Mucosa of stomach (tissue), 1 donor: ENCODE data around the gene ARHGEF25.
"Not testable (repeated sequence)": the region's sequence is repeated elsewhere in the genome, so short reads cannot be mapped to it uniquely, and the experiment has no call there.

Experiments used
- H3K27me3 ChIP-seq: one replicate; pipeline ENCODE4 v1.7.0; 2013; ENCODE audit warnings: mild to moderate bottlenecking, low read length; ENCODE audit not compliant: control insufficient read depth, insufficient read depth
- H3K36me3 ChIP-seq: one replicate; pipeline ENCODE4 v1.7.0; 2013; ENCODE audit warnings: low read length; ENCODE audit not compliant: control insufficient read depth, insufficient read depth
- H3K4me1 ChIP-seq: one replicate; pipeline ENCODE4 v1.7.0; 2013; ENCODE audit warnings: mild to moderate bottlenecking, low read length; ENCODE audit not compliant: control insufficient read depth, insufficient read depth
- H3K4me3 ChIP-seq: one replicate; pipeline ENCODE4 v1.7.0; 2013; ENCODE audit warnings: low read length
- H3K9ac ChIP-seq: one replicate; pipeline ENCODE4 v1.7.0; 2013; ENCODE audit warnings: mild to moderate bottlenecking, low read length, moderate library complexity
- H3K9me3 ChIP-seq: one replicate; pipeline ENCODE4 v1.7.0; 2013; ENCODE audit warnings: mild to moderate bottlenecking, low read length, moderate library complexity; ENCODE audit not compliant: control insufficient read depth
- donor health status: Pancreatic carcinoma.

The ARHGEF25 gene

GRCh38 chr12:57614178-57614947 is 3.1 kb downstream of the ARHGEF25 start:
- peaks cover 83% of the 10 kb centered on the region for H3K27me3 ChIP-seq
- H3K9me3 ChIP-seq = no peaks in the 10 kb centered on the region
- peaks cover 15% of the 10 kb centered on the region for H3K4me1 ChIP-seq
- H3K4me3 ChIP-seq = no peak overlapping the region
- no peaks in the 10 kb centered on the region for H3K36me3 ChIP-seq
- H3K9ac ChIP-seq = no peak overlapping the region

GRCh38 chr12:57614948-57615500 is 3.8 kb downstream of the ARHGEF25 start:
- H3K9ac ChIP-seq = no peak overlapping the region
- no peaks in the 10 kb centered on the region for H3K9me3 ChIP-seq
- H3K27me3 ChIP-seq = peaks cover 89% of the 10 kb centered on the region
- no peak overlapping the region for H3K4me3 ChIP-seq
- H3K36me3 ChIP-seq = no peaks in the 10 kb centered on the region
- peaks cover 21% of the 10 kb centered on the region for H3K4me1 ChIP-seq

GRCh38 chr12:57615637-57616036 is 4.4 kb downstream of the ARHGEF25 start:
- H3K4me1 ChIP-seq = peaks cover 17% of the 10 kb centered on the region
- H3K27me3 ChIP-seq = peaks cover 89% of the 10 kb centered on the region
- H3K4me3 ChIP-seq = no peak overlapping the region
- no peak overlapping the region for H3K9ac ChIP-seq
- no peaks in the 10 kb centered on the region for H3K9me3 ChIP-seq
- no peaks in the 10 kb centered on the region for H3K36me3 ChIP-seq

GRCh38 chr12:57616383-57617101 is 5.3 kb downstream of the ARHGEF25 start:
- Histone ChIP-seq H3K4me1 (peaks cover 18% of the 10 kb centered on the region), H3K9me3 (no peaks in the 10 kb centered on the region), H3K36me3 (no peaks in the 10 kb centered on the region), H3K27me3 (peaks cover 89% of the 10 kb centered on the region), H3K9ac (no peak overlapping the region), H3K4me3 (no peak overlapping the region)

GRCh38 chr12:57617942-57618341 is 6.7 kb downstream of the ARHGEF25 start:
- no peak overlapping the region for H3K4me3 ChIP-seq
- H3K9ac ChIP-seq = no peak overlapping the region
- peaks cover 25% of the 10 kb centered on the region for H3K4me1 ChIP-seq
- H3K9me3 ChIP-seq = no peaks in the 10 kb centered on the region
- peaks cover 90% of the 10 kb centered on the region for H3K27me3 ChIP-seq
- H3K36me3 ChIP-seq = no peaks in the 10 kb centered on the region

GRCh38 chr12:57618431-57618830 is 7.2 kb downstream of the ARHGEF25 start:
- not testable (repeated sequence) for H3K4me3 ChIP-seq, H3K9ac ChIP-seq, H3K9me3 ChIP-seq, H3K36me3 ChIP-seq
- Histone ChIP-seq H3K27me3 (peaks cover 90% of the 10 kb centered on the region), H3K4me1 (peaks cover 25% of the 10 kb centered on the region)

GRCh38 chr12:57618966-57619433 is 7.8 kb downstream of the ARHGEF25 start:
- Histone ChIP-seq H3K9ac (no peak overlapping the region), H3K36me3 (no peaks in the 10 kb centered on the region), H3K9me3 (no peaks in the 10 kb centered on the region), H3K27me3 (peaks cover 90% of the 10 kb centered on the region), H3K4me1 (peaks cover 25% of the 10 kb centered on the region), H3K4me3 (no peak overlapping the region)

- H3K27me3 ChIP-seq = peaks cover 91% of the 10 kb centered on the region
These were observed 8.4 kb downstream of the ARHGEF25 start for GRCh38 chr12:57619434-57620244.

GRCh38 chr12:57620245-57620935 is 9.2 kb downstream of the ARHGEF25 start:
- Histone ChIP-seq H3K9ac (no peak overlapping the region), H3K27me3 (peaks cover 91% of the 10 kb centered on the region), H3K36me3 (no peaks in the 10 kb centered on the region), H3K4me3 (no peak overlapping the region), H3K4me1 (peaks cover 25% of the 10 kb centered on the region), H3K9me3 (no peaks in the 10 kb centered on the region)

More at GRCh38 chr12:57619434-57620244, 8.4 kb downstream of the ARHGEF25 start:
- peaks cover 25% of the 10 kb centered on the region for H3K4me1 ChIP-seq
- no peaks in the 10 kb centered on the region for H3K36me3 ChIP-seq
- no peak overlapping the region for H3K9ac ChIP-seq
- no peak overlapping the region for H3K4me3 ChIP-seq
- H3K9me3 ChIP-seq = no peaks in the 10 kb centered on the region

- peak overlapping the region; percentile 6 for H3K9ac ChIP-seq
- H3K36me3 ChIP-seq = no peaks in the 10 kb centered on the region
- peaks cover 96% of the 10 kb centered on the region for H3K27me3 ChIP-seq
- H3K9me3 ChIP-seq = no peaks in the 10 kb centered on the region
- H3K4me1 ChIP-seq = peaks cover 25% of the 10 kb centered on the region
- peak overlapping the region; percentile 15 for H3K4me3 ChIP-seq
These were observed 9.8 kb downstream of the ARHGEF25 start for GRCh38 chr12:57620936-57621496.
